HepG2 (cell line): Measurements from ENCODE around the gene FAM216A.

Experiments used
- FLYWCH1 ChIP-seq: sonication (generic); formaldehyde crosslinking; IDR thresholded peaks from 2 replicates; pipeline ENCODE4 v1.8.1; 2023; ENCODE audit warnings: mild to moderate bottlenecking, missing genetic modification reagents
- NFATC3 ChIP-seq: sonication (generic); formaldehyde crosslinking; IDR thresholded peaks from 2 replicates; pipeline ENCODE4 v1.5.1; 2020; ENCODE audit warnings: mild to moderate bottlenecking, missing genetic modification reagents
- RFX5 ChIP-seq: IDR thresholded peaks from 2 replicates; pipeline ENCODE4 v1.6.1; 2011; ENCODE audit warnings: low read depth, low read length, improper control_type of control experiment
- ZNF143 ChIP-seq: sonication (generic); formaldehyde crosslinking; IDR thresholded peaks from 2 replicates; pipeline ENCODE4 v1.4.0; 2020; ENCODE audit warnings: missing genetic modification reagents
- ZNF274 ChIP-seq: sonication (generic); formaldehyde crosslinking; IDR thresholded peaks from 2 replicates; pipeline ENCODE4 v1.5.1; 2020; ENCODE audit warnings: mild to moderate bottlenecking, missing genetic modification reagents
- ZNF510 ChIP-seq: sonication (generic); formaldehyde crosslinking; IDR thresholded peaks from 2 replicates; pipeline ENCODE4 v1.4.0; 2020; ENCODE audit warnings: low read depth, mild to moderate bottlenecking, missing genetic modification reagents
- ZNF530 ChIP-seq: sonication (generic); formaldehyde crosslinking; IDR thresholded peaks from 2 replicates; pipeline ENCODE4 v1.5.0; 2020; ENCODE audit warnings: low read depth, mild to moderate bottlenecking, missing genetic modification reagents
- ZNF782 ChIP-seq: sonication (generic); formaldehyde crosslinking; IDR thresholded peaks from 2 replicates; pipeline ENCODE4 v1.4.0; 2020; ENCODE audit warnings: missing genetic modification reagents, mild to moderate bottlenecking, borderline replicate concordance
- TF ChIP-seq, protein P1 (sequence below): sonication (generic); formaldehyde crosslinking; IDR thresholded peaks from 2 replicates; pipeline ENCODE4 v1.5.0; 2020; ENCODE audit warnings: mild to moderate bottlenecking, missing genetic modification reagents
- TF ChIP-seq, protein P2 (sequence below), 2 experiments: IDR thresholded peaks; 2 replicates each; pipeline ENCODE4 v1.6.1; 2011 to 2012; ENCODE audit warnings: low read length in 2 of 2, borderline replicate concordance in 1 of 2, low read depth in 1 of 2, mild to moderate bottlenecking in 1 of 2, moderate library complexity in 1 of 2
- TF ChIP-seq, protein P3 (sequence below): sonication (generic); formaldehyde crosslinking; IDR thresholded peaks from 2 replicates; pipeline ENCODE4 v1.5.0; 2020; ENCODE audit warnings: mild to moderate bottlenecking, missing genetic modification reagents, moderate library complexity
- TF ChIP-seq, protein P4 (sequence below): sonication (generic); formaldehyde crosslinking; IDR thresholded peaks from 2 replicates; pipeline ENCODE4 v1.8.1; 2023; ENCODE audit warnings: missing genetic modification reagents, inconsistent platforms, borderline replicate concordance
- TF ChIP-seq, protein P5 (sequence below): sonication (generic); formaldehyde crosslinking; IDR thresholded peaks from 2 replicates; pipeline ENCODE4 v1.5.0; 2020; ENCODE audit warnings: missing genetic modification reagents

DNA sequence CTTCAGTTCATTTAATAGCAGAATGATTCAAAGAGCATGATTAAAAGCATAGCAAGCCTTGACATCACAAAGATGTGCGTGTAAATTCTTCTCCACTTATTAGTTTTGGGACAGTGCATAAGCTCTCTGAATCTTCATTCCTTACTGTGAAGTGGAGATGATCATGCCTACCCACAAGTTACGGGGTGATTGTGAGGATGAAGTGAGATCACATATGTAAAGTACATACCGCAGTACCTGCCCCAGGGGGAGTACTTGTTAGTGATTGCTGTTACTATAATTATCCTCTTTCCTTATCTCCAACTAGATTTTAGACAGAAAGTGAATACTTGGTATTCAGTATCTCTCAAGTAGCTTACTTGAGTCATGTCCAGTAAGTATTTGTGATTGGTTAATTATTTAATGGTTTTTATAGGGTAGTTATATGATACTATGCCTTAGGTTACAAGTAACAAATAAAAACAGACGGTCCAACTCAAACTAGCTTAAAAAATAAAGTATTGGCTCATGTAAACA lies 39.5 kb downstream of the FAM216A start:
- TF ChIP-seq, protein P1, sequence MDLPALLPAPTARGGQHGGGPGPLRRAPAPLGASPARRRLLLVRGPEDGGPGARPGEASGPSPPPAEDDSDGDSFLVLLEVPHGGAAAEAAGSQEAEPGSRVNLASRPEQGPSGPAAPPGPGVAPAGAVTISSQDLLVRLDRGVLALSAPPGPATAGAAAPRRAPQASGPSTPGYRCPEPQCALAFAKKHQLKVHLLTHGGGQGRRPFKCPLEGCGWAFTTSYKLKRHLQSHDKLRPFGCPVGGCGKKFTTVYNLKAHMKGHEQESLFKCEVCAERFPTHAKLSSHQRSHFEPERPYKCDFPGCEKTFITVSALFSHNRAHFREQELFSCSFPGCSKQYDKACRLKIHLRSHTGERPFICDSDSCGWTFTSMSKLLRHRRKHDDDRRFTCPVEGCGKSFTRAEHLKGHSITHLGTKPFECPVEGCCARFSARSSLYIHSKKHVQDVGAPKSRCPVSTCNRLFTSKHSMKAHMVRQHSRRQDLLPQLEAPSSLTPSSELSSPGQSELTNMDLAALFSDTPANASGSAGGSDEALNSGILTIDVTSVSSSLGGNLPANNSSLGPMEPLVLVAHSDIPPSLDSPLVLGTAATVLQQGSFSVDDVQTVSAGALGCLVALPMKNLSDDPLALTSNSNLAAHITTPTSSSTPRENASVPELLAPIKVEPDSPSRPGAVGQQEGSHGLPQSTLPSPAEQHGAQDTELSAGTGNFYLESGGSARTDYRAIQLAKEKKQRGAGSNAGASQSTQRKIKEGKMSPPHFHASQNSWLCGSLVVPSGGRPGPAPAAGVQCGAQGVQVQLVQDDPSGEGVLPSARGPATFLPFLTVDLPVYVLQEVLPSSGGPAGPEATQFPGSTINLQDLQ (CRISPR knock-in tag), result no peak
- TF ChIP-seq ZNF274 (CRISPR knock-in tag) (no peak), ZNF510 (CRISPR knock-in tag) (no peak), NFATC3 (no peak), RFX5 (no peak), FLYWCH1 (CRISPR knock-in tag) (no peak), ZNF530 (CRISPR knock-in tag) (no peak), ZNF143 (CRISPR knock-in tag) (no peak), ZNF782 (CRISPR knock-in tag) (no peak)
- TF ChIP-seq, protein P2, sequence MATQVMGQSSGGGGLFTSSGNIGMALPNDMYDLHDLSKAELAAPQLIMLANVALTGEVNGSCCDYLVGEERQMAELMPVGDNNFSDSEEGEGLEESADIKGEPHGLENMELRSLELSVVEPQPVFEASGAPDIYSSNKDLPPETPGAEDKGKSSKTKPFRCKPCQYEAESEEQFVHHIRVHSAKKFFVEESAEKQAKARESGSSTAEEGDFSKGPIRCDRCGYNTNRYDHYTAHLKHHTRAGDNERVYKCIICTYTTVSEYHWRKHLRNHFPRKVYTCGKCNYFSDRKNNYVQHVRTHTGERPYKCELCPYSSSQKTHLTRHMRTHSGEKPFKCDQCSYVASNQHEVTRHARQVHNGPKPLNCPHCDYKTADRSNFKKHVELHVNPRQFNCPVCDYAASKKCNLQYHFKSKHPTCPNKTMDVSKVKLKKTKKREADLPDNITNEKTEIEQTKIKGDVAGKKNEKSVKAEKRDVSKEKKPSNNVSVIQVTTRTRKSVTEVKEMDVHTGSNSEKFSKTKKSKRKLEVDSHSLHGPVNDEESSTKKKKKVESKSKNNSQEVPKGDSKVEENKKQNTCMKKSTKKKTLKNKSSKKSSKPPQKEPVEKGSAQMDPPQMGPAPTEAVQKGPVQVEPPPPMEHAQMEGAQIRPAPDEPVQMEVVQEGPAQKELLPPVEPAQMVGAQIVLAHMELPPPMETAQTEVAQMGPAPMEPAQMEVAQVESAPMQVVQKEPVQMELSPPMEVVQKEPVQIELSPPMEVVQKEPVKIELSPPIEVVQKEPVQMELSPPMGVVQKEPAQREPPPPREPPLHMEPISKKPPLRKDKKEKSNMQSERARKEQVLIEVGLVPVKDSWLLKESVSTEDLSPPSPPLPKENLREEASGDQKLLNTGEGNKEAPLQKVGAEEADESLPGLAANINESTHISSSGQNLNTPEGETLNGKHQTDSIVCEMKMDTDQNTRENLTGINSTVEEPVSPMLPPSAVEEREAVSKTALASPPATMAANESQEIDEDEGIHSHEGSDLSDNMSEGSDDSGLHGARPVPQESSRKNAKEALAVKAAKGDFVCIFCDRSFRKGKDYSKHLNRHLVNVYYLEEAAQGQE (IDR thresholded peaks at IDR 0.05; ENCODE audit: borderline replicate concordance in 1 of 2, low read depth in 1 of 2, low read length in 2 of 2), result no peak
- TF ChIP-seq, protein P3, sequence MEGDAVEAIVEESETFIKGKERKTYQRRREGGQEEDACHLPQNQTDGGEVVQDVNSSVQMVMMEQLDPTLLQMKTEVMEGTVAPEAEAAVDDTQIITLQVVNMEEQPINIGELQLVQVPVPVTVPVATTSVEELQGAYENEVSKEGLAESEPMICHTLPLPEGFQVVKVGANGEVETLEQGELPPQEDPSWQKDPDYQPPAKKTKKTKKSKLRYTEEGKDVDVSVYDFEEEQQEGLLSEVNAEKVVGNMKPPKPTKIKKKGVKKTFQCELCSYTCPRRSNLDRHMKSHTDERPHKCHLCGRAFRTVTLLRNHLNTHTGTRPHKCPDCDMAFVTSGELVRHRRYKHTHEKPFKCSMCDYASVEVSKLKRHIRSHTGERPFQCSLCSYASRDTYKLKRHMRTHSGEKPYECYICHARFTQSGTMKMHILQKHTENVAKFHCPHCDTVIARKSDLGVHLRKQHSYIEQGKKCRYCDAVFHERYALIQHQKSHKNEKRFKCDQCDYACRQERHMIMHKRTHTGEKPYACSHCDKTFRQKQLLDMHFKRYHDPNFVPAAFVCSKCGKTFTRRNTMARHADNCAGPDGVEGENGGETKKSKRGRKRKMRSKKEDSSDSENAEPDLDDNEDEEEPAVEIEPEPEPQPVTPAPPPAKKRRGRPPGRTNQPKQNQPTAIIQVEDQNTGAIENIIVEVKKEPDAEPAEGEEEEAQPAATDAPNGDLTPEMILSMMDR (CRISPR knock-in tag), result no peak
- TF ChIP-seq, protein P4, sequence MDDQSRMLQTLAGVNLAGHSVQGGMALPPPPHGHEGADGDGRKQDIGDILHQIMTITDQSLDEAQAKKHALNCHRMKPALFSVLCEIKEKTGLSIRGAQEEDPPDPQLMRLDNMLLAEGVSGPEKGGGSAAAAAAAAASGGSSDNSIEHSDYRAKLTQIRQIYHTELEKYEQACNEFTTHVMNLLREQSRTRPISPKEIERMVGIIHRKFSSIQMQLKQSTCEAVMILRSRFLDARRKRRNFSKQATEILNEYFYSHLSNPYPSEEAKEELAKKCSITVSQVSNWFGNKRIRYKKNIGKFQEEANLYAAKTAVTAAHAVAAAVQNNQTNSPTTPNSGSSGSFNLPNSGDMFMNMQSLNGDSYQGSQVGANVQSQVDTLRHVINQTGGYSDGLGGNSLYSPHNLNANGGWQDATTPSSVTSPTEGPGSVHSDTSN, result no peak
- TF ChIP-seq, protein P5, sequence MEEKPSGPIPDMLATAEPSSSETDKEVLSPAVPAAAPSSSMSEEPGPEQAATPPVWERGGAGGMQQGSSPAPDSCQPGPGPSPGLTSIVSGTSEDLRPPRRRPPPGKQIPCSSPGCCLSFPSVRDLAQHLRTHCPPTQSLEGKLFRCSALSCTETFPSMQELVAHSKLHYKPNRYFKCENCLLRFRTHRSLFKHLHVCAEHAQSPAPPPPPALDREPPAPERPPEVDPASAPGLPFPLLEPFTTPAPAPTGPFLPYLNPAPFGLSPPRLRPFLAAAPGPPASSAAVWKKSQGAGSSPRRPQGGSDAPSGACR (CRISPR knock-in tag), result no peak
